CD14-positive monocyte (primary cell): ENCODE measurements around the gene GGTLC2. TPM values are rescaled to one million over a fixed set of nuclear protein-coding genes. Genes with fewer than 3 reads are reported as not detected.
A peak's percentile ranks its signal among the peaks of the same experiment; 100 is the strongest.
"Not testable (repeated sequence)": the region's sequence is repeated elsewhere in the genome, so short reads cannot be mapped to it uniquely, and the experiment has no call there.

Experiments used
- DNase-seq, 3 donors: peaks; one replicate each; pipeline ENCODE4 v3.0.0-alpha.2; 2011 to 2022
- H2AFZ ChIP-seq: 2 replicates; pipeline ENCODE4 v1.6.0; 2012; ENCODE audit warnings: mild to moderate bottlenecking, low read depth, low read length, inconsistent platforms; ENCODE audit not compliant: insufficient read depth, poor library complexity, severe bottlenecking
- H3K27ac ChIP-seq, 2 donors: 1 replicate in 1 of 2; 2 replicates in 1 of 2; pipeline ENCODE4 v1.5.1; 2012 to 2013; ENCODE audit warnings: low read length in 2 of 2, control low read depth in 1 of 2, inconsistent platforms in 1 of 2, low read depth in 1 of 2, mild to moderate bottlenecking in 1 of 2
- H3K27me3 ChIP-seq, 2 donors: one replicate each; pipeline versions ENCODE4 v1.6.0 to v1.6.1; 2011 to 2013; ENCODE audit warnings: low read length in 2 of 2; ENCODE audit not compliant: control insufficient read depth in 2 of 2, insufficient read depth in 2 of 2
- H3K36me3 ChIP-seq, 2 donors: replicated peaks in 1 of 2; 1 replicate in 1 of 2; 2 replicates in 1 of 2; pipeline versions ENCODE4 v1.5.1 to v1.6.1; 2012 to 2013; ENCODE audit warnings: low read length in 2 of 2, control low read depth in 1 of 2, inconsistent platforms in 1 of 2, mild to moderate bottlenecking in 1 of 2; ENCODE audit not compliant: insufficient read depth in 2 of 2, control insufficient read depth in 1 of 2
- H3K4me1 ChIP-seq, 2 donors: 1 replicate in 1 of 2; 2 replicates in 1 of 2; pipeline versions ENCODE4 v1.5.1 to v1.6.1; 2012 to 2013; ENCODE audit warnings: low read length in 2 of 2, control low read depth in 1 of 2, inconsistent platforms in 1 of 2, mild to moderate bottlenecking in 1 of 2, moderate library complexity in 1 of 2; ENCODE audit not compliant: insufficient read depth in 2 of 2, control insufficient read depth in 1 of 2
- H3K4me2 ChIP-seq: replicated peaks from 2 replicates; pipeline ENCODE3; 2012; ENCODE audit warnings: low read length, moderate library complexity, mild to moderate bottlenecking; ENCODE audit not compliant: poor library complexity, severe bottlenecking; ENCODE audit errors: extremely low read depth
- H3K4me3 ChIP-seq, 3 experiments: fragments of 200-600 bp in 1 of 3; sonication (generic) in 1 of 3; replicated peaks in 1 of 3; 1 replicate in 2 of 3; 2 replicates in 1 of 3; pipeline ENCODE4 v1.5.1; 2011 to 2013; ENCODE audit warnings: low read length in 3 of 3, mild to moderate bottlenecking in 3 of 3, control low read depth in 2 of 3, low read depth in 2 of 3, inconsistent platforms in 1 of 3, moderate library complexity in 1 of 3
- H3K79me2 ChIP-seq: 2 replicates; pipeline ENCODE4 v1.6.0; 2012; ENCODE audit warnings: mild to moderate bottlenecking, control low read depth, inconsistent platforms, low read length, moderate library complexity; ENCODE audit not compliant: insufficient read depth
- H3K9ac ChIP-seq: 2 replicates; pipeline ENCODE4 v1.6.0; 2017; ENCODE audit warnings: low read length, mild to moderate bottlenecking; ENCODE audit not compliant: insufficient read depth, poor library complexity, severe bottlenecking
- H3K9me3 ChIP-seq, 2 donors: replicated peaks in 1 of 2; 1 replicate in 1 of 2; 2 replicates in 1 of 2; pipeline versions ENCODE4 v1.5.1 to v1.6.1; 2012 to 2013; ENCODE audit warnings: low read length in 2 of 2, control low read depth in 1 of 2; ENCODE audit not compliant: control insufficient read depth in 1 of 2, insufficient read depth in 1 of 2
- H4K20me1 ChIP-seq: 2 replicates; pipeline ENCODE4 v1.6.0; 2012; ENCODE audit warnings: mild to moderate bottlenecking, low read length, control low read depth, moderate library complexity; ENCODE audit not compliant: insufficient read depth
- H3K27ac Mint-ChIP-seq, 7 donors: one replicate each; pipeline ENCODE4 v1.8.0; 2020; ENCODE audit warnings: mild to moderate bottlenecking in 7 of 7, mixed read lengths in 7 of 7, moderate library complexity in 6 of 7, inconsistent platforms in 2 of 7
- H3K27me3 Mint-ChIP-seq, 3 donors: one replicate each; pipeline ENCODE4 v1.8.0; 2021 to 2022; ENCODE audit warnings: low read depth in 3 of 3, mild to moderate bottlenecking in 3 of 3, mixed read lengths in 3 of 3, moderate library complexity in 3 of 3, inconsistent platforms in 1 of 3
- H3K36me3 Mint-ChIP-seq, 2 donors: one replicate each; pipeline ENCODE4 v1.8.0; 2020; ENCODE audit warnings: mixed read lengths in 2 of 2, inconsistent platforms in 1 of 2, mild to moderate bottlenecking in 1 of 2
- H3K4me1 Mint-ChIP-seq: one replicate; pipeline ENCODE4 v1.8.0; 2020; ENCODE audit warnings: mild to moderate bottlenecking, mixed read lengths
- H3K4me3 Mint-ChIP-seq, 2 donors: one replicate each; pipeline ENCODE4 v1.8.0; 2020; ENCODE audit warnings: mild to moderate bottlenecking in 2 of 2, mixed read lengths in 2 of 2, moderate library complexity in 1 of 2
- H3K9me3 Mint-ChIP-seq, 7 donors: one replicate each; pipeline ENCODE4 v1.8.0; 2020 to 2022; ENCODE audit warnings: mixed read lengths in 7 of 7, mild to moderate bottlenecking in 6 of 7, moderate library complexity in 6 of 7, inconsistent platforms in 2 of 7
- WGBS: methylation state at CpG from one replicate; pipeline ENCODE4 v1.1.5; 2013; ENCODE audit warnings: missing lambda C conversion rate; ENCODE audit not compliant: insufficient coverage; 5-methylcytosine and 5-hydroxymethylcytosine counted together
- intact Hi-C, 2 donors: fragments of 100-400 bp; cut with micrococcal nuclease; formaldehyde crosslinking; loops; one replicate each; pipeline versions ENCODE4 v1.15.0 to v1.15.1; 2023
- polyA plus RNA-seq, 3 donors: library from polyadenylated mRNA; depleted of rRNA in 1 of 3; unstranded in 2 of 3; stranded (reverse) in 1 of 3; fragments of 300-500 nt in 2 of 3; fragments of >200 nt in 1 of 3; fragmentation: Illumina TruSeq in 2 of 3; gene quantifications; 1 replicate in 2 of 3; 2 replicates in 1 of 3; pipeline ENCODE4 v1.2.3, GENCODE V29; 2012 to 2021
- TF ChIP-seq, protein P1 (sequence below): fragments of 200-600 bp; IDR thresholded peaks from one replicate; pipeline ENCODE4 v1.8.0; 2022; ENCODE audit warnings: antibody characterized with exemption, mild to moderate bottlenecking

Gene GGTLC2
- polyA plus RNA-seq, 3 donors: not detected

DNA sequence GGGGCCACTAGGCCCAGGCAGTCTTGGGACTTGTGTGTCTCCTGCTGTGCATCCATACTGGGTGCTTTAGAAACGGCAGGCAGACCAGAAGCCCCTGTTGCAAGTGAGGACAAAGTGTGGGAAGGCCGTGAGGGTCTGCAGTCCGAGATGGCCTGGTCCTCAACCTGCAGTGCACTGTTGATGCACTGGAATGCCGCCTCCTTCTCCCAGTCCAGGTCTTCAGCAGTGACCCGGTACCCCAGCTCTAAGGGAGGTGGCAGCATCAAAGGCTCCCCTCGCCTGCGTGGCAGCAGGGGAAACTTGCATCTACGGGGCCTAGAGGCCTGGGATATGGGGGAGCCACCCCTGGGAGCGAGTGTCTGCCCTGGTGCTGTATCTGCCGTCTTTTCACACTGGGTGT, 2.2 kb upstream of the GGTLC2 start:
- H3K36me3 ChIP-seq, H3K9ac ChIP-seq, H3K27ac ChIP-seq, H3K4me2 ChIP-seq, H3K79me2 ChIP-seq, H2AFZ ChIP-seq, intact Hi-C loops, H3K4me1 ChIP-seq, H4K20me1 ChIP-seq, DNase-seq, H3K4me3 ChIP-seq, H3K4me3 Mint-ChIP-seq, H3K4me1 Mint-ChIP-seq, H3K27me3 Mint-ChIP-seq, H3K9me3 Mint-ChIP-seq, H3K27ac Mint-ChIP-seq, H3K27me3 ChIP-seq, H3K36me3 Mint-ChIP-seq, H3K9me3 ChIP-seq: not testable (repeated sequence)
- WGBS: 100% methylated on average over 1 of the region's 10 CpGs

DNA sequence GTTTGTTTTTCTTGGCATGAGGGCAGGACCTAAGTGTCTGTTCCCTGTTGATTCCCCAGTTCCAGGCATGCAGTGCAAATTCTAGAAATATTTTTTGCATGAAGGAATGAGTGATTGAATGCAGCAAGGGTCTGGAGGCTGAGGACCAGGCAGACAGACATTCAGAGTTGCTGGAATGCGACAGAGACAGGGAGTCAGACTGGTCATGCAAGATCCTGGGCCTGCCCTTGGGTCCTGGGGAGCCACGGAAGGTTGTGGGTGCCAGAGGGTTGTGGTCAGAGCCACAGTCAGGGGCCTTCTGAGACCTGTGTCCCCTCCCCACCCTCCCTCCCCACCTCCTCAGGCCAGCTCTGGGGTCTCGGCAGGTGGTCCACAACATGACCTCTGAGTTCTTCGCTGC, 1.6 kb downstream of the GGTLC2 start:
- H3K9me3 Mint-ChIP-seq, DNase-seq, H2AFZ ChIP-seq, H3K79me2 ChIP-seq, H3K4me3 ChIP-seq, H3K4me1 Mint-ChIP-seq, H3K36me3 ChIP-seq, H4K20me1 ChIP-seq, intact Hi-C loops, H3K9ac ChIP-seq, H3K4me3 Mint-ChIP-seq, H3K27ac Mint-ChIP-seq, H3K27me3 ChIP-seq, H3K27me3 Mint-ChIP-seq, H3K4me2 ChIP-seq, H3K27ac ChIP-seq, H3K4me1 ChIP-seq, H3K36me3 Mint-ChIP-seq, H3K9me3 ChIP-seq: not testable (repeated sequence)
- no CpG with 5 or more reads among the region's 4 CpGs for WGBS

- H3K79me2 ChIP-seq, H3K4me1 ChIP-seq, H3K9ac ChIP-seq, H3K9me3 ChIP-seq, H3K9me3 Mint-ChIP-seq, H3K36me3 Mint-ChIP-seq, intact Hi-C loops, H3K27me3 Mint-ChIP-seq, H3K27ac ChIP-seq, H3K4me2 ChIP-seq, H2AFZ ChIP-seq, H3K36me3 ChIP-seq, DNase-seq, H3K27me3 ChIP-seq, H3K4me3 Mint-ChIP-seq, H3K4me3 ChIP-seq, H4K20me1 ChIP-seq, H3K27ac Mint-ChIP-seq, H3K4me1 Mint-ChIP-seq: not testable (repeated sequence)
- no CpG with 5 or more reads among the region's 12 CpGs for WGBS
- TF ChIP-seq, protein P1, sequence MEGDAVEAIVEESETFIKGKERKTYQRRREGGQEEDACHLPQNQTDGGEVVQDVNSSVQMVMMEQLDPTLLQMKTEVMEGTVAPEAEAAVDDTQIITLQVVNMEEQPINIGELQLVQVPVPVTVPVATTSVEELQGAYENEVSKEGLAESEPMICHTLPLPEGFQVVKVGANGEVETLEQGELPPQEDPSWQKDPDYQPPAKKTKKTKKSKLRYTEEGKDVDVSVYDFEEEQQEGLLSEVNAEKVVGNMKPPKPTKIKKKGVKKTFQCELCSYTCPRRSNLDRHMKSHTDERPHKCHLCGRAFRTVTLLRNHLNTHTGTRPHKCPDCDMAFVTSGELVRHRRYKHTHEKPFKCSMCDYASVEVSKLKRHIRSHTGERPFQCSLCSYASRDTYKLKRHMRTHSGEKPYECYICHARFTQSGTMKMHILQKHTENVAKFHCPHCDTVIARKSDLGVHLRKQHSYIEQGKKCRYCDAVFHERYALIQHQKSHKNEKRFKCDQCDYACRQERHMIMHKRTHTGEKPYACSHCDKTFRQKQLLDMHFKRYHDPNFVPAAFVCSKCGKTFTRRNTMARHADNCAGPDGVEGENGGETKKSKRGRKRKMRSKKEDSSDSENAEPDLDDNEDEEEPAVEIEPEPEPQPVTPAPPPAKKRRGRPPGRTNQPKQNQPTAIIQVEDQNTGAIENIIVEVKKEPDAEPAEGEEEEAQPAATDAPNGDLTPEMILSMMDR: peak; percentile 49
Observed at GRCh38 chr22:22647952-22648351, 3.5 kb downstream of the GGTLC2 start.

DNA sequence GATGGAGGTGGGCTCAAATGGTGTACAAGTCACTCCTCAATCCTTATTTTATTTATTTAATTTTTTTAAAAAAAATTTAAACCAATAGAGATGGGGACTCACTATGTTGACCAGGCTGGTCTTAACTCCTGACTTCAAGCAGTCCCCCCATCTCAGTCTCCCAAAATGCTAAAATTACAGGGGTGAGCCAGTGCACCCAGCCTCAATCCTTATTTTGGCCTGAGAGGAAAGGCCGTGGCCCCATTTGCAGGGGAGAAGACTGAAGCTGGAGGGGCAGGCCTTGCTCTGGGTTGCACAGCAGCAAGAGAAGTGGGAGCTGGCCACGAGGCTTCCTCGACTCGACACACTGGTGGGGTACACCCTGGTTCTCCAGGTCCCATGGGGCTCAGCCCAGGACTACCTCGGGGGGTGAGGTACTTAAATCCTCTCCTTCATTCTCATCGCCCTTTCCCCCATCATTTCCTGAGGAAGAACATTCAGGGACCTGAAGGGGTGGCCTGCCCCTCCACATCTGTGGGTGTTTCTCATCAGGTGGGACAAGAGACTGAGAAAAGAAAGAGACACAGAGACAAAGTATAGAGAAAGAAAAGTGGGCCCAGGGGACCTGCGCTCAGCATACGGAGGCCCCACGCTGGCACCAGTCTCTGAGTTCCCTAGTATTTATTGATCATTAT, 4.6 kb downstream of the GGTLC2 start:
- H3K4me2 ChIP-seq, H3K9ac ChIP-seq, H3K27me3 ChIP-seq, H3K36me3 Mint-ChIP-seq, H4K20me1 ChIP-seq, H3K79me2 ChIP-seq, H3K9me3 Mint-ChIP-seq, H3K27me3 Mint-ChIP-seq, H3K4me3 ChIP-seq, H3K36me3 ChIP-seq, intact Hi-C loops, H3K4me1 ChIP-seq, H3K4me1 Mint-ChIP-seq, H3K27ac ChIP-seq, H3K4me3 Mint-ChIP-seq, H2AFZ ChIP-seq, H3K27ac Mint-ChIP-seq, DNase-seq, H3K9me3 ChIP-seq: not testable (repeated sequence)
- WGBS: no CpG with 5 or more reads among the region's 9 CpGs
